GM21390 (cell line): ENCODE results near the gene MYO7B.

Experiments
- ATAC-seq: cut with Tn5 transposase; IDR thresholded peaks from one replicate; pipeline ENCODE4 v1.9.1; 2021; ENCODE audit not compliant: unreplicated experiment

MYO7B gene

GRCh38 chr2:127658641-127659407, 123.3 kb downstream of the MYO7B start:
- ATAC-seq = no peak

- no peak for ATAC-seq
Measured at GRCh38 chr2:127659408-127660290, 124.2 kb downstream of the MYO7B start.

DNA sequence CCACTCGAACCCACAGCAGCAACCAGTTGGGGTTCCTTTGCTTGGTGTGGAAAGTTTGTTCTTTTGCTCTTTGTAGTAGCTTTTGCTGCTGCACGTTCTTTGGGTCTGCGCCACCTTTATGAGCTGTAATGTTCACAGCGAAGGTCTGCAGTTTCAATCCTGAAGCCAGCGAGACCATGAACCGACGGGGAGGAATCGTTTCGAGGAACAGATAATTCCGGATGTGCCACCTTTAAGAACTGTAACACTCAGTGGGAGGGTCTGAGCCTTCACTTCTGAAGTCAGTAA, 124.8 kb downstream of the MYO7B start:
- ATAC-seq = no peak

- no peak for ATAC-seq
Measured at GRCh38 chr2:127661072-127661649, 125.7 kb downstream of the MYO7B start.

DNA sequence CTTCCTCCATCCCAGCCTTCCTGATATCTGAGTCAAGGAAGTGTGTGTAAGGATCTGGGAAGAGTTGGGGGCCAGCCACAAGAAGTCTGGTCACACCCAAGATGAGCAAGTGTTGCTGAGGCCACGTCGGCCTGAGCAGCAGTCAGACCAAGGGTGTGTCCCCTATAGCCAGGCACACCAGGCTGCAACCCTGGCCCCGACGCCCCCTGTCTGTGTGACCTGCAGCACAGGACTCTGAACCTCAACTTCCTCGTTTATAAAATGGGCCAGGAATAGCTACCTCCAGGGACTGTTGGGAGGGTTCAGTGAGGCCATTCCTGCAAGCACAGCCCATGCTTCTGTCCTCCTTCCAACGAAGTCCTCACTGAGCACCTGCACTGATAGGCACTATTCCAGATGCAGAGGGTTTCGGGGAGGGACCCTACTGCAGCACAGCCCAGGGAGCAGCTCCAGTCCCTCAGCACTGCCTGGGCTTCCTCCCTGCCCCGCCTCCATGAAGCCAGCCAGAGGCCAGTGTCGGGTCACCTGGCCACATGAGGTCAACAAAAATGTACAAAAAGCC, 126.5 kb downstream of the MYO7B start:
- no peak for ATAC-seq

- no peak for ATAC-seq
Measured at GRCh38 chr2:127662937-127663565, 127.6 kb downstream of the MYO7B start.

DNA sequence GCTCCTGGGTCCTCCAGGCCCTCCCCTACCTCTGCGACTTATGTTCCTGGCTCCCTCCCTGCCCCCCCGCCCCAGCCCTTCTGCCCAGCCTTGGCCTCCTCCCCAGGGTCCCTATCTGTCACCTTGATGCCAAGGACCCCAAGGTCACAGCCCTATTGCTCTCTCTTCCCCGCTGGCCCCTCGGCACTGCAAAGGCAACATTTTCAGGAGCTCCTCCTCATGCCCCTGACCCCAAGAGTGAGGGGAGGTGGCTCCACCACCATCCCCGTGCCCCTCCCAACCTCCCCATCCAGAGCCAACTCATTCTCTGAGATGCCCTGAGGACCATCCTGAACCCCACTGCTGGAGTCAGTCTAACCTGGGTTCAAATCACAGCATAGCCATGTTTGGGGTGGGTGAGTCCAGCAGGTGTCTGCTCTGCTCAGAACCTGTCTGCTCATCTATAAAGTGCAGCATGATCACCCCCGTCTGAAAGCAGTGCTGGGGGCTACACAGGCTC, 128.1 kb downstream of the MYO7B start:
- ATAC-seq = no peak

DNA sequence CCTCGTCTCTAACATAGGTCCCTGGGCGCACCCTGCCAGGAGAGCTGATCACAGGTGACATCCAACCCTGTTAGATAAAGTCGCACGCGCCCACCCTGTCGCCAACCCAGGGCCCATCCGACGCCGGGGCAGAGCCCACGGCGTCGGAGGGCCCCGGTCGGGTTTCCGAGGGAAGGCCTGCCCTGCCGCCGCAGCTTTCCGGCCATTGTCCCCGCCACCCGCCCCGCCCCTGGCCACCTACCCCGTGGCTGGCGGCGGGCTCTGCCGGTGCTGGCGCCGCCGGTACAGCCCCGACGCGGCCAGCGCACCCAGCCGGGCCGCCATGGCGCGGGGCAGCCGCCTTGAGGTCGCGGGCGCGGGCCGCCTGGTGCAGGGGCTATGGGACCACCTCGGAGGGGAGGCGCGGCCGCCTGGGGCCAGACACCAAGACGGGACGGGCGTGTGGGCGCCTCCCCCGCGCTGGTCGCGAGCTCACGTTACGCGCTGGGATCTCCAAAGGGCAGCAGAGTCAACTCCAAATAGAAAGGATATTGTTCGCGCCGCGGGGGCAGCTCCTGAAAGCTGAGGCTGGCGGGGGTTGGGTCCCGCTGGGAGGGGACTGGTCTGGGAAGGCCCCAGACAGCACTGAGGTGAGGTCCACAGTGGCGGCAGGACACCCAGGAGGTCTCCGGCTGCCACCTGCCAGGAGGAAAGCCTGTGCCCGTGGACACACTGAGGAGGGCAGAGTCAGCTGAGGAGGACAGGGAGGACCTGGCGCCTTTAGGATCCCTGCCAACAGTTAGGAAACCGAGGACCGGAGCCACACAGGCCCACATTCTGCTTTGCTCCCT, 128.8 kb downstream of the MYO7B start:
- ATAC-seq = no peak

GRCh38 chr2:127664895-127665225, 129.4 kb downstream of the MYO7B start:
- no peak for ATAC-seq

DNA sequence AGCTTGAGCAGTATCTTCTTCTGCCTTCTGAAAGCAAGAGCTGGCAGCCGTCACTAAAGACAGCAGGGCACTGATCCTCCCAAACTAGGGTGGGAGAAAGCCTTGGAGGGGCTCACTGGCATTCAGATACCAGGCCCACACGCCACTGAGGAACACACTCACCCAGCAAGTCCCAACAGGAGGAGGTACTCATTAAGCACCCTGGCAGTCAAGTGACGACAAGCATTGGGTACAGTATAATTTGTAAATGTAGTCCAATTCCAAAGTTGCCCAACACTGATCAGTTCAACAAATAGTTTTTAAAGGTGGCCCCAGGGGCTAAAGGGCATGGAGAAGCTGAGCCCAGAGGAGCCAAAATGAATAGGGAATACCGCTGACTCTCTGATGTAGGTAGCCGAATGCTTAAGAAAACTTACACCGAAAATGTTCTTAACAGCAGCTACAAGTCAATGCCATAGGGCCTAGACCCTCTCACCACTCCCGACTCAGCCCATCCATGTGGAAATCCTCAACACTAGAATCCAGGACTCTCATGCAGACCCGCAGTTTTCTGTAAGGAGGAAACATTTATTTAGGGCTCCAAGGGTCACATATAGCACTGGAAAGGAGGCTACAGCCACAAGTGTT, 129.9 kb downstream of the MYO7B start:
- no peak for ATAC-seq

DNA sequence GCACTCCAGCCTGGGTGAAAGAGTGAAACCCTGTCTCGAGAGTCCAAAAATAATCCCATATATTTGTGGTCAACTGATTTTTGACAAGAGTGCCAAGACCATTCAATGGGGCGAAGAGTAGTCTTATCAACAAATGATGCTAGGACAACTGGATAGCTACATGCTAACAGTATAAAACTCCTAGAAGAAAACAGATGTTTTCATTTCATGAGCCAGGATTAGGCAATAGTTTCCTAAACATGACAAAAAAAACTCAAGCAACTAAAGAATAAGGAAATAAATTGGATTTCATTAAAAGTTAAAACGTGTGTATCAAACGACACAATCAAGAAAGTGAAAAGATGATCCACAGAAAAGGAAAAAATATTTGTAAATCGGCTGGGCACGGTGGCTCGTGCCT, 133.6 kb downstream of the MYO7B start:
- no peak for ATAC-seq

DNA sequence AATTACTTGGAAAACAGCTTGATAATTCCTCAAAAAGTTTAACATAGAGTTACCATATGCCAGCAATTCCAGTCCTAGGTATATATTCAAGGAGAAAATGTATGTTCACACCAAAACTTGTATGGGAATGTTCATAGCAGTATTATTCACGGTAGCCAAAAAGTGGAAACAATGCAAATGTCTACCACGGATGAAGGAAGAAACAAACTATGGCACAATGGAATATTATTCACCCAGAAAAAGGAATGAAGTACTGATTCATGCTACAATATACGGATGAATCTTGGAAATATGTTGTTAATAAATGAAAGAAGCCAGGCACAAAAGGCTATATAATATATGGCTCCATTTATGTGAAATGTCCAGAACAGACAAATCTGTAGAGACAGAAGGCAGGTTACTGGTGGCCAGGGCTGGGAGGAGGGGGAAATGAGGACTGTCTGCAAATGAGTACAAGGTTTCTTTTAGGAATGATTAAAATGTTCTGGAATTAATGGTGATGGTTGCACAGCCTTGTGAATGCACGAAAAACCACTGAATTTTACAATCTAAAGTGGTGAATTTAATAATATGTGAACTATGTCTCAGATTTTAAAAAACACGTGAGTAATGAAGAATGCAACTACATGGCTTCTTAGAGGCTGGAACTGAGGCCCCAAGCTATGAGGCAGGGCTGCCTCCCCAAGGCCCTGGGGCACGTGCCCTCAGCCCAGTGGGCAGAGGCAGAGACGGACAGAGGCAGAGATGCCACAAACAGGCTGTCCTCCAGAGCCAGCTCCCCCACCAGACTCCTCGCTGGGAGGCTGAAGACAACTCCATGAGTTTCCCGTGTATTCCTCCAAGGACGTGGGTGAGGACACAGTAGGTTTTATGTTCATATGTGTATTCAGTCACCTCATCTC, 134.8 kb downstream of the MYO7B start:
- ATAC-seq = no peak

- no peak for ATAC-seq
Measured at GRCh38 chr2:127670957-127671290, 135.4 kb downstream of the MYO7B start.

DNA sequence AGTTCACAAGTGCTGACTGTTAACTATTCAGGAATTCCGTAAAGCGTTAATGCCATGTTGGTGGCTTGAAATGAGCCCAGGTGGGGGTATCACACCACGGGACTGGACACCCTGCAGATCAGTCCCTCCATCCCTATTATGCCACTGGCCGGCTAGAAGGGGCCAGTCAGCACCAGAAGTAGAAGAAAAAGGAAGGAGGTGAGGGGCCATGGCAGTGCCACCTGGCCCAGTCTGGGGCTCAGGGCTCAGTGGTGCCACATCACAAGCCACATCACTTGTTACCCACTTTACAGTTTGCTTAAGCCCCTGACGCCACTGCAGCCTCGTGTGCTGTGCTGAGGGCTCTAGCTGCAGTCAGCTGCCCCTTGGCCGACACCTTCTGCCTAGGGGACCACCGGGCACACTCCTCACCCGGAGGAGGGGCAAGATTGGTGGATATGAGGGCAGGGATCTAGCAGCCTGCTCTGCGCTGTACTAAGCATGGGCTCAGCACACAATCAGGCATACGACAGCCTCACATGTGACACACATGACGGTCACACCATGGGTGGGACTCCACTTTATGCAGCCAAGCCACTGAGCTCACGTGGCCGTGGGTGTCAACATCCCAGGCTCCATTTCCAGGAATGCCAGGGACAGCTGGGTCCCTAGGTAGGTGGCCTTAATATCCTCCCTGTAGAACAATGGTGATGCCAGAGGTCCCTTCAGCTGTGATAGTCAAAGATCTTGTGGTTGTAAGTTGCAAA, 136.2 kb downstream of the MYO7B start:
- ATAC-seq = no peak

GRCh38 chr2:127672341-127673224, 137.1 kb downstream of the MYO7B start:
- ATAC-seq = no peak

- ATAC-seq = no peak
Measured at GRCh38 chr2:127673291-127674069, 138.0 kb downstream of the MYO7B start.
